GM13977 (cell line): ENCODE results near the gene DYRK4.

Experiments used
- DNase-seq: peaks from one replicate; pipeline ENCODE4 v3.0.0; 2012; ENCODE audit warnings: low spot score
- in situ Hi-C: fragments of 300-500 bp; cut with MboI; formaldehyde crosslinking; loops from one replicate; pipeline ENCODE4 v1.12.0; 2022; ENCODE audit warnings: low sequenced_read_pairs, low pct_unique_long_range_greater_than_20kb, mixed read lengths, inconsistent platforms; ENCODE audit not compliant: unreplicated experiment
- TF ChIP-seq, protein P1 (sequence below): IDR thresholded peaks from 2 replicates; pipeline ENCODE4 v1.5.1; 2012; ENCODE audit warnings: mild to moderate bottlenecking, control low read depth; ENCODE audit not compliant: insufficient read depth; ENCODE audit errors: extremely low read depth, missing control alignments

Gene DYRK4

GRCh38 chr12:4579305-4580102 is 17.5 kb downstream of the DYRK4 start:
- peak; percentile 49 for DNase-seq
- in situ Hi-C loops: no loop called here
- TF ChIP-seq, protein P1, sequence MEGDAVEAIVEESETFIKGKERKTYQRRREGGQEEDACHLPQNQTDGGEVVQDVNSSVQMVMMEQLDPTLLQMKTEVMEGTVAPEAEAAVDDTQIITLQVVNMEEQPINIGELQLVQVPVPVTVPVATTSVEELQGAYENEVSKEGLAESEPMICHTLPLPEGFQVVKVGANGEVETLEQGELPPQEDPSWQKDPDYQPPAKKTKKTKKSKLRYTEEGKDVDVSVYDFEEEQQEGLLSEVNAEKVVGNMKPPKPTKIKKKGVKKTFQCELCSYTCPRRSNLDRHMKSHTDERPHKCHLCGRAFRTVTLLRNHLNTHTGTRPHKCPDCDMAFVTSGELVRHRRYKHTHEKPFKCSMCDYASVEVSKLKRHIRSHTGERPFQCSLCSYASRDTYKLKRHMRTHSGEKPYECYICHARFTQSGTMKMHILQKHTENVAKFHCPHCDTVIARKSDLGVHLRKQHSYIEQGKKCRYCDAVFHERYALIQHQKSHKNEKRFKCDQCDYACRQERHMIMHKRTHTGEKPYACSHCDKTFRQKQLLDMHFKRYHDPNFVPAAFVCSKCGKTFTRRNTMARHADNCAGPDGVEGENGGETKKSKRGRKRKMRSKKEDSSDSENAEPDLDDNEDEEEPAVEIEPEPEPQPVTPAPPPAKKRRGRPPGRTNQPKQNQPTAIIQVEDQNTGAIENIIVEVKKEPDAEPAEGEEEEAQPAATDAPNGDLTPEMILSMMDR: peak; percentile 53

GRCh38 chr12:4580281-4580688 is 18.3 kb downstream of the DYRK4 start:
- no peak for DNase-seq
- TF ChIP-seq, protein P1: no peak
- in situ Hi-C loops: no loop called here

DNA sequence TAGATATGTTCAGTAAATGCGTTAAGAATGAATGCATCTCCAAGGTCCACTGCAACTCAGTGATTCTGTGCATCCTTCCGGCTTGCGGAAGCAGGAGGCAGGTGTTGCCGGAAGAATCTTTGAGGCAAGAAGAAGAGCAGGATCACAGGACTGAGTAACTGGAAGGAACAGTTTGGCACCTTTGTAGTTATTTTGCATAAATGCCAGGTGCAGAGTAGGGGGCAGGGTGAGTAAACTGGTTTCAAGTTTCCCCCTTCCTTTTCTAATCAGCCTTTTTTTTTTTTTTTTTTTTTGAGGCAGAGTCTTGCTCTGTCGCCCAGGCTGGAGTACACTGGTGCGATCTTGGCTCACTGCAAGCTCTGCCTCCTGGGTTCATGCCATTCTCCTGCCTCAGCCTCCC is 22.3 kb downstream of the DYRK4 start:
- TF ChIP-seq, protein P1: no peak
- in situ Hi-C loops: no loop called here
- DNase-seq: no peak

- DNase-seq: no peak
- TF ChIP-seq, protein P1: no peak
- in situ Hi-C loops: no loop called here
Observed at GRCh38 chr12:4584896-4585295, 22.9 kb downstream of the DYRK4 start.

DNA sequence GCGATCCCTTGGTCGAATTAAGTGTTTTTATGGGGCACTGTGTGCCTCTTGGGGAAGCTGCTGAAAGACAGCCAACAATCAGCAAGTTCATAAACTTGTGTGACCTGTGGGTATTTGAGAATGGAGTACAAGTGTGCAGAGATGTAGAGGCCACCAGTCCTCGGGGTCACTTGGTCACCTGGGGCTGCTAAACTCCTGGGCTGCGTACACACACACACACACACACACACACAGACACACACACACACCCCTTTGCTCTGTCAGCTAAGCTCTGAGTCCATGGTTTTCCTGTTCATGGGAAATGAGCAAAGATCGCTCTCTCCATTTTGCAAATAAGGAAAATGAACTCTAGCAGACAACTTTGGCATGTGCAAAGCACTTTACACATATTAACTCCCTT is 24.5 kb downstream of the DYRK4 start:
- TF ChIP-seq, protein P1: no peak
- in situ Hi-C loops: no loop called here
- no peak for DNase-seq

GRCh38 chr12:4587108-4587507 is 25.1 kb downstream of the DYRK4 start:
- in situ Hi-C loops: no loop called here
- TF ChIP-seq, protein P1: no peak
- no peak for DNase-seq
